ENCODE results near the gene PLTP.
"Not testable (repeated sequence)": the region's sequence is repeated elsewhere in the genome, so short reads cannot be mapped to it uniquely, and the experiment has no call there.

PLTP gene

GRCh38 chr20:45934046-45934585 lies 22.2 kb upstream of the PLTP start:
- ATAC-seq (peak; percentile 31), DNase-seq (ENCODE audit: low spot score in 2 of 2) (no peak)
- Mint-ChIP-seq H3K27ac (peak overlapping the region; percentile 99), H3K36me3 (peaks cover 49% of the 10 kb centered on the region), H3K4me1 (peaks cover 26% of the 10 kb centered on the region), H3K4me3 (peak overlapping the region; percentile 98), H3K9me3 (no peaks in the 10 kb centered on the region)

DNA sequence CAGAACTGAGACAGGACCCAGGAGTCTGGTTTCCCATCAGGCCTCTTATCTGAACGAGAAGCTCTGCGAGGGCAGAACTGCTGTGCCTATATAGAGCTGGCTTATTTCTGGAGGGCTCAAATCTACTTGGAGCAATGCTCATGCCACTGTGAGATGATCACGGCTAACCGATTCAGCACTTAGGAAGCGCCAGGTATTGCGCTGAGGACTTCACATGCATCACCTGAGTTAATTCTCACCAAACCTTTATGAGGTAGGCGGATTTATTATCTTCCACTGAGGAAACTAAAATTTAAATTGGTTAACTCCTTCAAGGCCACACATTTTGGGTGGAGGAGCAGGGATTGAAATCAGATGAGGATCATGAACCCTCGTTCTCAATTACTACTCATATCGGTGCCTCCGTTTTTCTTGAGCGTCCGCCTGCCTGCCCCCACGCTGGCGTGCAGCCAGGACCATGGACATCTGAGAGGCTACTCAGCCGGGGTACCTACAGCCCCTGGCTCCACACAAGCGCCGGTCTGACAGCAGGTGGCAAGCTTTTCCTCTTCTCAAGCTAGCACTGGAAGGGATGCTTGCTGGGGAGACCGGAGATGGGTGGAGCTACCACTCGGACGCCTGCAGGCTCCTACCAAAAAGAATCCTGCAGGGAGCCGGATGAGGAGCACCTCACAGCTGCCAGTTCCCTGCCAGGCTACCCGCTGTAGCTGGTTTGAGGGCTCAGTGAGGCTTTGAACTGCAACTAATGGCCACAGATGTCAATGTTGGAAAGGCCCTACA lies 21.5 kb upstream of the PLTP start:
- H3K4me1 Mint-ChIP-seq, result peaks cover 21% of the 10 kb centered on the region
- peak; percentile 20 for ATAC-seq
- peak overlapping the region; percentile 98 for H3K4me3 Mint-ChIP-seq
- peak overlapping the region; percentile 99 for H3K27ac Mint-ChIP-seq
- peak; percentile 35 to 80 for DNase-seq (ENCODE audit: low spot score in 2 of 2)
- peaks cover 43% of the 10 kb centered on the region for H3K36me3 Mint-ChIP-seq
- no peaks in the 10 kb centered on the region for H3K9me3 Mint-ChIP-seq

GRCh38 chr20:45931680-45932079 lies 19.7 kb upstream of the PLTP start:
- ATAC-seq; H3K4me1 Mint-ChIP-seq; H3K4me3 Mint-ChIP-seq; H3K27ac Mint-ChIP-seq; DNase-seq (ENCODE audit: low spot score in 2 of 2); H3K9me3 Mint-ChIP-seq: not testable (repeated sequence)
- peaks cover 25% of the 10 kb centered on the region for H3K36me3 Mint-ChIP-seq

DNA sequence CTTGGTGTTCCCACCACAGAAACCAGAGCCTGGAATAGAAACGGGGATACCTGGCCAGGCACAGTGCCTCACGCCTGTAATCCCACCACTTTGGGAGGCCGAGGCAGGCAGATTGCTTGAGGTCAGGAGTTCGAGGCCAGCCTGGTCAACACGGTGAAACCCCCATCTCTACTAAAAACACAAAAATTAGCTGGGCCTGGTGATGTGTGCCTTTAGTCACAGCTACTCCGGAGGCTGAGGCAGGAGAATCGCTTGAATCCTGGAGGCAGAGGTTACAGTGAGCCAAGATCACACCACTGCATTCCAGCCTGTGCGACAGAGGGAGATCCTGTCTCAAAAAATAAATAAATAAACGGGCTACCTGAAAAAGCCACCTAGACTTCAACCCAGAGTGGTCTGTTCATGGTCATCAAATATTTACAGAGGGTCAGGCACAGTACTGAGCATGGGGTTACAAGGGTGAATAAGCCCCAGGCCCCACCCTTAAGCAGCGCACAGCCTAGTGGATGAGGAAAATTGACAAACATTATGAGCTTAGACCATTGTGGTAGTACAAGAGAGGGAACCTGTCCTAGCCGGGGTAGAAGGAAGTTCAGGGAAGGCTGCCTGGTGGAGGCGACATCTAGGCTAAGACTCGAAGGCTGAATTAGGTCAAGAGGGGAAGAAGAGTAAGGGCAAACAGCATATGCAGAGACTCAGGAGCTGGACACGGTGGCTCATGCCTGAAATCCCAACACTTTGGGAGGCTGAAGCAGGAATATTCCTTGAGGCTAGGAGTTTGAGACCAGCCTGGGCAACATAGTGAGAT lies 15.3 kb upstream of the PLTP start:
- ATAC-seq (no peak), DNase-seq (ENCODE audit: low spot score in 2 of 2) (no peak)
- peak overlapping the region; percentile 50 for H3K27ac Mint-ChIP-seq
- no peaks in the 10 kb centered on the region for H3K36me3 Mint-ChIP-seq
- no peaks in the 10 kb centered on the region for H3K9me3 Mint-ChIP-seq
- H3K4me1 Mint-ChIP-seq, result no peaks in the 10 kb centered on the region
- H3K4me3 Mint-ChIP-seq, result no peak overlapping the region

DNA sequence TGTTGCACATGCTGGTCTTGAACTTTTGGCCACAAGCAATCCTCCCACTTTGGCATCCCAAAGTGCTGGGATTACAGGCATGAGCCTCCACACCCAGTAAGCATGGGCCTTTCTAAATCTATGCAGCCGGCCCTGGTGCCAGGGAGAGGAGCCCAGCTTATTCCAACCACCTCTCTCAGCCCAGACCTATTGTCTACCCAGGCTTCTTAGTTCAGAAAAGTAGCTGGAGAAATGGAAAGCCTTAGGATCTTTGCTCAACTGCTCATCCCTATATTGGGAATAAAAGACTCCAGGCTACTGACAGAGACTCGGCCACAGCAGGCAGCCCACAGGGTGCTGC lies 14.7 kb upstream of the PLTP start:
- no peak overlapping the region for H3K4me3 Mint-ChIP-seq
- DNase-seq (ENCODE audit: low spot score in 2 of 2), result no peak
- no peak for ATAC-seq
- H3K36me3 Mint-ChIP-seq, result no peaks in the 10 kb centered on the region
- no peak overlapping the region for H3K27ac Mint-ChIP-seq
- peaks cover 3% of the 10 kb centered on the region for H3K4me1 Mint-ChIP-seq
- no peaks in the 10 kb centered on the region for H3K9me3 Mint-ChIP-seq

- H3K9me3 Mint-ChIP-seq, result no peaks in the 10 kb centered on the region
- peak overlapping the region; percentile 26 for H3K27ac Mint-ChIP-seq
- ATAC-seq (no peak), DNase-seq (ENCODE audit: low spot score in 2 of 2) (no peak)
- peaks cover 6% of the 10 kb centered on the region for H3K4me1 Mint-ChIP-seq
- no peak overlapping the region for H3K4me3 Mint-ChIP-seq
- no peaks in the 10 kb centered on the region for H3K36me3 Mint-ChIP-seq
Measured at GRCh38 chr20:45925821-45926506, 14.0 kb upstream of the PLTP start.

DNA sequence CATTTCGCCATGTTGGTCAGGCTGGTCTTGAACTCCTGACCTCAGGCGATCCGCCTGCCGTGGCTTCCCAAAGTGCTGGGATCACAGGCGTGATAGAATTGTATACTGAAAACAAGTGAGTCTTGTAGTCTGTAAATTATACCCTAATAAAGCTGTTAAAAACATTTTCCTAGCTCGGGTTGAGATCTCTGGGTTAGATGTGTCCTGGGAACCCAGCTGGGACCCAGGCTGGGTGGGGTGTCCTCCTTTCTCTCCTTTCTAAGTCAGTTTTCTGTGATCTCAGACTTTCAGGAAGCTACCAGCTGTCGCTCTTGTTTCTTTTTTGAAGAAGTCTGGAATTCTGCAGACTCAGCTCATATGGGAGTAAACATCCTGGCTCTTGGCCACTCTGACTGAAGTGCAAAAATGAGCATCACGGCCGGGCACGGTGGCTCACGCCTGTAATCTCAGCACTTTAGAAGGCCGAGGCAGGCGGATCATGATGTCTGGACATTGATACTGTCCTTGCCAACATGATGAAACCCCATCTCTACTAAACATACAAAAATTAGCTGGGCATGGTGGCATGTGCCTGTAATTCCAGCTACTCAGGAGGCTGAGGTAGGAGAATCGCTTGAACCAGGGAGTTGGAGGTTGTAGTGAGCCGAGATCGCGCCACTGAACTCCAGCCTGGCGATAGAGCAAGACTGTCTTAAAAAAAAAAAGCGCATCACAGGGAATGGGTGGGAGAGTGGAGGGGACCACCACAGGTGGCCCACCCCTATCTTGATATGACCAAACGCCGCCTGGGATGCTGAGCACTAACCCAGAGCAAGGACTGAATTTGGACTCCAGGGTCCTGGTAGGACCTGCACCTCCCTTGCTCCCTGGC lies 12.7 kb upstream of the PLTP start:
- H3K4me3 Mint-ChIP-seq, result no peak overlapping the region
- no peaks in the 10 kb centered on the region for H3K36me3 Mint-ChIP-seq
- H3K27ac Mint-ChIP-seq, result peak overlapping the region; percentile 26
- peaks cover 6% of the 10 kb centered on the region for H3K4me1 Mint-ChIP-seq
- no peak for ATAC-seq
- H3K9me3 Mint-ChIP-seq, result no peaks in the 10 kb centered on the region
- DNase-seq (ENCODE audit: low spot score in 2 of 2), result no peak

GRCh38 chr20:45921337-45922189 lies 9.6 kb upstream of the PLTP start:
- H3K9me3 Mint-ChIP-seq, result no peaks in the 10 kb centered on the region
- H3K36me3 Mint-ChIP-seq, result no peaks in the 10 kb centered on the region
- DNase-seq (ENCODE audit: low spot score in 2 of 2) (no peak), ATAC-seq (peak; percentile 60)
- H3K4me3 Mint-ChIP-seq, result no peak overlapping the region
- H3K27ac Mint-ChIP-seq, result no peak overlapping the region
- peaks cover 6% of the 10 kb centered on the region for H3K4me1 Mint-ChIP-seq

GRCh38 chr20:45920462-45921336 lies 8.7 kb upstream of the PLTP start:
- Mint-ChIP-seq H3K4me3 (no peak overlapping the region), H3K9me3 (no peaks in the 10 kb centered on the region), H3K4me1 (peaks cover 6% of the 10 kb centered on the region), H3K27ac (no peak overlapping the region), H3K36me3 (no peaks in the 10 kb centered on the region)
- no peak for ATAC-seq
- no peak for DNase-seq (ENCODE audit: low spot score in 2 of 2)

DNA sequence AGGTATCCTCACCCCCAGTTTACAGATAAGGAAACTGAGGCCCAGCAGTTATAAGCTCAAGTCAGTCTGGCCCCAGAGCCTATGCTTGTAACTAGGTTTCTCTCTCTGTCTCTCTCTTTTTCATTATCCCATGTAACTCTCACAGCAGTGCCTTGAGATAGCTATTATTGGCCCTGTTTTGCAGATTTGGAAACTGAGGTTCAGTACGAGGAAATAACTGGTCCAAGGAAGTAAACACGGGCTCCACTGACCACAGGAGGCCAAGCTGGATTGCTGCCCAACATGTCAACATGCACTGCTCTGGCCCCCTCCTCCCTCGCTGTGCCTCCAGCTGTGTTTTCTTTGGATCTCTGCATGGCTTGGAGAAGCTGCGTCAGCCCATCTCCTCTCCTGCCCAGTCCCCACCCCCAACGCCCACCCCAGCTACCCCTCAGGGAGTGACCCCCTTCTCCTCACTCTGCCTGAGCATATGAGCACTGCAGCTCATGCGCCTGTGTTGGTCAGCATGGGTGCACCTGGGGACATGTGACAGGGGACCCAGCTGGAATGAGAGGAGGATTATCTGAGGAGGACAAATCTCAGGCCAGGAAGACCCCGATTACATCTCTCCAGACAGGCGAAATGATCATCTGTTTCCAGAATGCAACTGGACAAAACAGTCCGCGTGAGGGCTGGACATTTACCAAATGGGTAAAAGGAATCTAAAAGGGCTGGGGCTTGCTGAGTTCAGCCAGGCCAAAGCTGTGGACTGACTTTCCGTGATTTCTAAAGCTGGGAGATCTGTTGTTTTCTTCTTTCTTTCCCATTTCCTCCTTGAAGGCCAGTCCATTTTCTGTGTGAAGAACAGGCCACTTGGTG lies 7.8 kb upstream of the PLTP start:
- H3K36me3 Mint-ChIP-seq, result no peaks in the 10 kb centered on the region
- H3K9me3 Mint-ChIP-seq, result no peaks in the 10 kb centered on the region
- H3K4me1 Mint-ChIP-seq, result peaks cover 6% of the 10 kb centered on the region
- no peak overlapping the region for H3K4me3 Mint-ChIP-seq
- no peak for ATAC-seq
- no peak for DNase-seq (ENCODE audit: low spot score in 2 of 2)
- no peak overlapping the region for H3K27ac Mint-ChIP-seq

DNA sequence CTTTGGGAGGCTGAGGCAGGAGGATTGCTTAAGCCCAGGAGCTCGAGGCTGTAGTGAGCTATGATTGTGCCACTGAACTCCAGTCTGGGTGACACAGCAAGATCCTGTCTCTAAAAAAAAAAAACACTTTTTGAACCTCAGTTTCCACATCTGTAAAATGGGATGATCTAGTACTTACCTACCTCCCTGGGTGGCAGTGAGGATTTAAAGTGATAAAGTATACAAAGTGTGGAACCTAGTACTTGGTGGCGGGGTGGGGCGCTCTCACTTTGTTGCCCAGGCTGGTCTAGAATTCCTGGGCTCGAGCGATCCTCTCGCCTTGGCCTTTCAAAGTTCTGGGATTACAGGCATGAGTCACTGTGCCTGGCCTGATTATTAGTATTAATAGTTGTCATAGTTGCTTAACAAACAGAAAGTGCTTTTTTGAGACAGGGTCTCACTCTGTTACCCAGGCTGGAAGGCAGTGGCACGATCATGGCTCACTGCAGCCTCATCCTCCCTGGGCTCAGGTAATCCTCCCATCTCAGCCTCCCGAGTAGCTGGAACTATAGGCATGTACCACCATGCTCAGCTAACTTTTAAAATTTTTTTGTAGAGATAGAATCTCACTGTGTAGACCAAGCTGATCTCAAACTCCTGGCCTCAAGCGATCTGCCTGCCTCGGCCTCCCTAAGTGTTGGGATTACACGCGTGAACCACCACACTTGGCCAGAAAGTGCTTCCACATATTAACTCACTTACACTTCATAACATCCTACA lies 7.0 kb upstream of the PLTP start:
- DNase-seq (ENCODE audit: low spot score in 2 of 2) (no peak), ATAC-seq (no peak)
- H3K27ac Mint-ChIP-seq, result no peak overlapping the region
- H3K9me3 Mint-ChIP-seq, result no peaks in the 10 kb centered on the region
- peaks cover 6% of the 10 kb centered on the region for H3K4me1 Mint-ChIP-seq
- no peaks in the 10 kb centered on the region for H3K36me3 Mint-ChIP-seq
- H3K4me3 Mint-ChIP-seq, result no peak overlapping the region

- no peaks in the 10 kb centered on the region for H3K9me3 Mint-ChIP-seq
- H3K36me3 Mint-ChIP-seq, result no peaks in the 10 kb centered on the region
- no peak overlapping the region for H3K27ac Mint-ChIP-seq
- DNase-seq (ENCODE audit: low spot score in 2 of 2), result no peak
- peaks cover 6% of the 10 kb centered on the region for H3K4me1 Mint-ChIP-seq
- H3K4me3 Mint-ChIP-seq, result no peak overlapping the region
- ATAC-seq, result no peak
Measured at GRCh38 chr20:45918182-45918737, 6.3 kb upstream of the PLTP start.
